Keratinocyte (primary cell): ENCODE data around the gene IL22RA1.

Source experiments
- EZH2 ChIP-seq: IDR thresholded peaks from one replicate; pipeline ENCODE4 v1.6.1; 2012; ENCODE audit warnings: inconsistent platforms, mild to moderate bottlenecking, low read length, moderate library complexity
- TF ChIP-seq, protein P1 (sequence below), 3 experiments: IDR thresholded peaks in 1 of 3; conservative IDR thresholded peaks in 1 of 3; optimal IDR thresholded peaks in 1 of 3; 2 replicates in 2 of 3; 3 replicates in 1 of 3; pipeline versions ENCODE3 to v1.5.1; 2011; ENCODE audit warnings: low read length in 3 of 3, mild to moderate bottlenecking in 3 of 3, moderate library complexity in 2 of 3, control low read depth in 1 of 3, inconsistent platforms in 1 of 3; ENCODE audit not compliant: insufficient read depth in 2 of 3; ENCODE audit errors: extremely low read depth in 1 of 3

DNA sequence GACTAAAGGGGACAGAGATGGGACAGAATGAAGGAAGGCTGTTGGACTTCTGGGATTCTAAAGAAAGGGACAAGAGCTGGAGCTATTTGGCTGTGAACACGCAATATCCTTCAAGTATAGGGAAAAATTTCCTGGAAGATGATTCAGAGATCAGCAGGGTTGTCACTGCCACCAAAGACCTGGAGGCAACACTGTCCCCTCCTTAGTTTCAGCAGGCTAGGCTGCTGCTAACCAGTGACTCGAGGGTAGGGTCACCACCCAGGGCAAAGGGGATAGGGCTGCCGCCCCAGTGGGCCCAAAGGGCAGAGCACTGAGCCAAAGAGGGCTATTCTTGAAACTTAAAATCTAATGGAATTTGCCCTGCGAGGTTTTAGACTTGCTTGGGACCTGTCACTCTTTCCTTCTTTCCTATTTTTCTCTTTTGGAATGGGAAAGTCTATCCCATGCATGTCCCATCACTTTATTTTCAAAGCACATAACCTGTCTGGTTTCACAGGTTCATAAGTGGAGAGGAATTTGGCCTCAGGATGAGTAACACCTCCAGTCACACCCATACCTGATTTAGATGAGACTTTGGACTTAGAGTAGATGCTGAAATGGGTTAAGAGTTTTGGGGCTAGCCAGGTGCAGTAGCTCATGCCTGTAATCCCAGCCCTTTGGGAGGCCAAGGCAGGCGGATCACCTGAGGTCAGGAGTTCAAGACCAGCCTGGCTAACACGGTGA lies 32.3 kb upstream of the IL22RA1 start:
- no peak for TF ChIP-seq EZH2
- TF ChIP-seq, protein P1, sequence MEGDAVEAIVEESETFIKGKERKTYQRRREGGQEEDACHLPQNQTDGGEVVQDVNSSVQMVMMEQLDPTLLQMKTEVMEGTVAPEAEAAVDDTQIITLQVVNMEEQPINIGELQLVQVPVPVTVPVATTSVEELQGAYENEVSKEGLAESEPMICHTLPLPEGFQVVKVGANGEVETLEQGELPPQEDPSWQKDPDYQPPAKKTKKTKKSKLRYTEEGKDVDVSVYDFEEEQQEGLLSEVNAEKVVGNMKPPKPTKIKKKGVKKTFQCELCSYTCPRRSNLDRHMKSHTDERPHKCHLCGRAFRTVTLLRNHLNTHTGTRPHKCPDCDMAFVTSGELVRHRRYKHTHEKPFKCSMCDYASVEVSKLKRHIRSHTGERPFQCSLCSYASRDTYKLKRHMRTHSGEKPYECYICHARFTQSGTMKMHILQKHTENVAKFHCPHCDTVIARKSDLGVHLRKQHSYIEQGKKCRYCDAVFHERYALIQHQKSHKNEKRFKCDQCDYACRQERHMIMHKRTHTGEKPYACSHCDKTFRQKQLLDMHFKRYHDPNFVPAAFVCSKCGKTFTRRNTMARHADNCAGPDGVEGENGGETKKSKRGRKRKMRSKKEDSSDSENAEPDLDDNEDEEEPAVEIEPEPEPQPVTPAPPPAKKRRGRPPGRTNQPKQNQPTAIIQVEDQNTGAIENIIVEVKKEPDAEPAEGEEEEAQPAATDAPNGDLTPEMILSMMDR (optimal IDR thresholded peaks at IDR 0.05 in 1 of 3, IDR thresholded peaks at IDR 0.05 in 1 of 3, conservative IDR thresholded peaks at IDR 0.05 in 1 of 3; ENCODE audit: extremely low read depth in 1 of 3, insufficient read depth in 2 of 3, low read length in 3 of 3): no peak
